ENCODE results near the gene MTRR.
"Not testable (repeated sequence)": the region's sequence is repeated elsewhere in the genome, so short reads cannot be mapped to it uniquely, and the experiment has no call there.

The MTRR gene

GRCh38 chr5:7902666-7903625 lies 34.0 kb downstream of the MTRR start:
- DNase-seq = no peak

GRCh38 chr5:7904170-7904569 lies 35.2 kb downstream of the MTRR start:
- no peak for DNase-seq

GRCh38 chr5:7907612-7908011 lies 38.7 kb downstream of the MTRR start:
- no peak for DNase-seq

- DNase-seq = no peak
Observed at GRCh38 chr5:7908317-7908716, 39.4 kb downstream of the MTRR start.

- no peak for DNase-seq
Observed at GRCh38 chr5:7910738-7911428, 41.9 kb downstream of the MTRR start.

- not testable (repeated sequence) for DNase-seq
Observed at GRCh38 chr5:7911429-7911771, 42.5 kb downstream of the MTRR start.

- DNase-seq = no peak
Observed at GRCh38 chr5:7916171-7916804, 47.3 kb downstream of the MTRR start.

- no peak for DNase-seq
Observed at GRCh38 chr5:7917130-7918123, 48.5 kb downstream of the MTRR start.

GRCh38 chr5:7925961-7926695 lies 57.2 kb downstream of the MTRR start:
- no peak for DNase-seq

- no peak for DNase-seq
Observed at GRCh38 chr5:7926720-7927119, 57.8 kb downstream of the MTRR start.

- DNase-seq = peak; percentile 59 to 79
Observed at GRCh38 chr5:7927466-7928375, 58.8 kb downstream of the MTRR start.

GRCh38 chr5:7930011-7930410 lies 61.1 kb downstream of the MTRR start:
- no peak for DNase-seq

- DNase-seq = no peak
Observed at GRCh38 chr5:7941692-7942091, 72.7 kb downstream of the MTRR start.

GRCh38 chr5:7947301-7947700 lies 78.4 kb downstream of the MTRR start:
- no peak for DNase-seq

Measured in NCI-H1930 (cell line).